HL-60 (cell line): ENCODE measurements around the gene KRT85.

Source experiments
- DNase-seq, 2 experiments: peaks; one replicate each; pipeline ENCODE4 v3.0.0-alpha.2; 2010 to 2020; ENCODE audit warnings: low read depth in 1 of 2, low spot score in 1 of 2
- H3K27ac ChIP-seq: fragments of 250-450 bp; sonication (Bioruptor Pico); replicated peaks from 2 replicates; pipeline ENCODE4 v1.5.1; 2020; ENCODE audit warnings: mild to moderate bottlenecking, moderate library complexity
- H3K27me3 ChIP-seq: fragments of 250-450 bp; sonication (Bioruptor Pico); 2 replicates; pipeline ENCODE4 v1.5.1; 2021; ENCODE audit warnings: mild to moderate bottlenecking, moderate library complexity; ENCODE audit not compliant: insufficient read depth, poor library complexity, severe bottlenecking
- H3K4me3 ChIP-seq: replicated peaks from 2 replicates; pipeline ENCODE4 v1.5.1; 2011; ENCODE audit warnings: mild to moderate bottlenecking, control low read depth, low read length; ENCODE audit not compliant: insufficient read depth
- GABPA ChIP-seq: IDR thresholded peaks from 2 replicates; pipeline ENCODE4 v1.6.1; 2012; ENCODE audit warnings: low read depth
- POLR2AphosphoS5 ChIP-seq: IDR thresholded peaks from 2 replicates; pipeline ENCODE4 v1.6.1; 2012; ENCODE audit warnings: low read depth
- REST ChIP-seq: IDR thresholded peaks from 2 replicates; pipeline ENCODE4 v1.6.1; 2012; ENCODE audit warnings: low read depth; ENCODE audit not compliant: insufficient replicate concordance
- SPI1 ChIP-seq: IDR thresholded peaks from 2 replicates; pipeline ENCODE4 v1.6.1; 2012; ENCODE audit warnings: low read depth, mild to moderate bottlenecking, borderline replicate concordance
- TF ChIP-seq, protein P1 (sequence below): IDR thresholded peaks from one replicate; pipeline ENCODE4 v1.5.1; 2011; ENCODE audit warnings: low read length, control low read depth, inconsistent platforms; ENCODE audit not compliant: insufficient read depth

The KRT85 gene

DNA sequence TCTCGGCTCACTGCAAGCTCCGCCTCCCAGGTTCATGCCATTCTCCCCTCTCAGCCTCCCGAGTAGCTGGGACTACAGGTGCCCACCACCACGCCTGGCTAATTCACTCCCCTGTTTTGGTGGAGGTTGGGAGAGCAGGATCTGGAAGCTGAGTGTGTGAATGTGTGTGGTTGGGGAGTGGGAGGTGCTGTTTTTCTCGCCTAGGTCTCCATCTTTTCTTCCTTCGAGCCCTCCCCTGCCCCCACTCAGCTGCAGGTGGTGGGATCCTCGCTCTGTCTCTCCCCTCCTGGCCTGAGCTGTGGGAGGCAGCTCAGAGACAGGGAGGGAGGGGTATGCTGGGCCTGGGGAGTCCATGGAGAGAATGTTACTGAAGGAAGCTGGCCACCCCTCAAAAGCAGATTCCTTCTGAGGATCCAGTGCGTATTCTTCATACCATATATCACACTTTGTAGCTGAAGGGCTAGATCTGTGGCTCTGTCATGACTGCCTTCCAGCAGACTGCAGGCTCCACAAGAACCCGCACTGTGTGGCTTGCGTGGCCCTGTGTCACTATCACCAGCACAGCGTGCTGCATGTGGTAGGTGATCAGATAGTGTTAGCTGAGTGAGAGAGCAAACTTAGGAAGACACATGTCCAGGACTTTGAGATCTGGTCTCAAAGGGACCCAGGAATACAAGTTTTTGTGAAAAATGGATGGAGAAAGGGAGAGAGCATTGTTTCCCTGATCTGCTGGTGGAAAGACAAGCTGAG is 48.9 kb downstream of the KRT85 start:
- Histone ChIP-seq H3K4me3 (no peak overlapping the region), H3K27ac (no peak overlapping the region), H3K27me3 (peaks cover 11% of the 10 kb centered on the region)
- TF ChIP-seq REST = no peak
- no peak for TF ChIP-seq POLR2AphosphoS5
- TF ChIP-seq, protein P1, sequence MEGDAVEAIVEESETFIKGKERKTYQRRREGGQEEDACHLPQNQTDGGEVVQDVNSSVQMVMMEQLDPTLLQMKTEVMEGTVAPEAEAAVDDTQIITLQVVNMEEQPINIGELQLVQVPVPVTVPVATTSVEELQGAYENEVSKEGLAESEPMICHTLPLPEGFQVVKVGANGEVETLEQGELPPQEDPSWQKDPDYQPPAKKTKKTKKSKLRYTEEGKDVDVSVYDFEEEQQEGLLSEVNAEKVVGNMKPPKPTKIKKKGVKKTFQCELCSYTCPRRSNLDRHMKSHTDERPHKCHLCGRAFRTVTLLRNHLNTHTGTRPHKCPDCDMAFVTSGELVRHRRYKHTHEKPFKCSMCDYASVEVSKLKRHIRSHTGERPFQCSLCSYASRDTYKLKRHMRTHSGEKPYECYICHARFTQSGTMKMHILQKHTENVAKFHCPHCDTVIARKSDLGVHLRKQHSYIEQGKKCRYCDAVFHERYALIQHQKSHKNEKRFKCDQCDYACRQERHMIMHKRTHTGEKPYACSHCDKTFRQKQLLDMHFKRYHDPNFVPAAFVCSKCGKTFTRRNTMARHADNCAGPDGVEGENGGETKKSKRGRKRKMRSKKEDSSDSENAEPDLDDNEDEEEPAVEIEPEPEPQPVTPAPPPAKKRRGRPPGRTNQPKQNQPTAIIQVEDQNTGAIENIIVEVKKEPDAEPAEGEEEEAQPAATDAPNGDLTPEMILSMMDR = no peak
- TF ChIP-seq SPI1 = no peak
- TF ChIP-seq GABPA = no peak
- no peak for DNase-seq

DNA sequence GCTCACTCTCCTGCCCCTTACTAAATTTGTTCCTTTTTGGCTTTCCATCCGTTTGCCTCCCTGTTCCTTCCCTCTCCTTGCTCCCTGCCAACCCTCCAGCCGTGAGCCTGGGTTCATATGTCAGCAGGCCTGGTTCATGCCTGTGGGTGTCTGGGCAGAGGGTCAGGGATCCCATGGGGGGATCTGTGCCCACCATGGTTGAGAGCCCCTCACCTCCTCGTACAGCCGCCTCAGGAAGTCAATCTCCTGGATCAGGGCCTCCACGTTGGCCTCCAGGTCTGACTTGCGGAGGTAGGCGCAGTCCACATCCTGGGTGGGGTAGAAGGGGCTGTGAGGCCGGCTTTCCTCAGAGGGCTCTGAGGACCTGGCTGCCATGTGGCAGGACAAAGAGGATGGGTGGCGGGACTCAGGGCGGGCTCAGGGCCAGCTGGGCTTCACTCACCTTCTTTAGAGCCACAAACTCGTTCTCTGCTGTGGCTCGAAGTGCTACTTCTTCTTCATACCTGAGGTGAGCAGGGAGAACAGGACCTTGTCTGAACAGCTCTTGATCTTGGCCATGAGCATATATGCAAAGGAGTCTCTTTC is 49.7 kb downstream of the KRT85 start:
- H3K27me3 ChIP-seq = peaks cover 11% of the 10 kb centered on the region
- TF ChIP-seq GABPA (no peak), POLR2AphosphoS5 (no peak), SPI1 (no peak), REST (no peak)
- TF ChIP-seq, protein P1 = no peak
- H3K4me3 ChIP-seq = no peak overlapping the region
- no peak for DNase-seq
- H3K27ac ChIP-seq = no peak overlapping the region

DNA sequence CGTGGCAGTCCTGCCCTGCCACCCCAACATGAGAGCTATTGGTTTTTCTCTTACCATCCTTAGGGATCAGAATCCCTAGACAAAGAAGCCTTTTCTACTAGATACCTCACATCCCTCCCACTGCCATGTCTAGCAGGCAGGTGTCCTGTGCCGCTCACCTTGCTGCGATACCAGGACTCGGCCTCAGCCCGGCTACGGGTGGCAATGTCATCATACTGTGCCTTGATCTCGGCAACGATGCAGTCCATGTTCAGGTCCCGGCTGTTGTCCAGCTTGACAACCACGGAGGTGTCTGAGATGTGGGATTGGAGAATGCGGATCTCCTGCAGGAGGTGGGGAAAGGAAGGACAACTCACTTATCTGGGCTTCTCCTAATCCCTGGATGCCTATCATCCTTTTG is 50.6 kb downstream of the KRT85 start:
- peaks cover 12% of the 10 kb centered on the region for H3K27me3 ChIP-seq
- no peak overlapping the region for H3K27ac ChIP-seq
- H3K4me3 ChIP-seq = no peak overlapping the region
- TF ChIP-seq SPI1 (no peak), GABPA (no peak), REST (no peak), POLR2AphosphoS5 (no peak)
- TF ChIP-seq, protein P1 = no peak
- no peak for DNase-seq
